ENCODE results near the gene FAM227A. TPM values are rescaled to one million over a fixed set of nuclear protein-coding genes. Genes with fewer than 3 reads are reported as not detected.
"Not testable (repeated sequence)": the region's sequence is repeated elsewhere in the genome, so short reads cannot be mapped to it uniquely, and the experiment has no call there.

Gene FAM227A
- total RNA-seq, 4 donors from 2014 or later: 0.24 to 7.3 (median 0.73) TPM

DNA sequence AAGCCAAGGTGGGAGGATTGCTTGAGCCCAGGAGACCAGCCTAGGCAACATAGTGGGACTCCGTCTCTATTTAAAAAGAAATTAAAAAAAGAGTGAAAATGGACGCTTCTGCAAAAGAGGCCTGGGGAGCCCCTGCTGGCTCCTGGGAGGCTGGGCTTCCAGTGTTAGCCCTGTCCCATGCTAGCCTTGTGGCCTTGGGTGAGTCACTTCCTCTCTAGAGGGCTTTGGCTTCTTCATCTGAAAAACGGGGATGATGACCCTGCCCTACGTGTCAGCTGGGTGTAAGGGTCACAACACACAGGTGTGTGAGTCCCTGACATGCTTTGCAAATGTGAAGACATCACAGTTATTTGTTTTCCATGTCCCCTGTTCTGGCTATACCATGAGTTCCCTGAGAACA lies 32.8 kb downstream of the FAM227A start:
- TF ChIP-seq, protein P1, sequence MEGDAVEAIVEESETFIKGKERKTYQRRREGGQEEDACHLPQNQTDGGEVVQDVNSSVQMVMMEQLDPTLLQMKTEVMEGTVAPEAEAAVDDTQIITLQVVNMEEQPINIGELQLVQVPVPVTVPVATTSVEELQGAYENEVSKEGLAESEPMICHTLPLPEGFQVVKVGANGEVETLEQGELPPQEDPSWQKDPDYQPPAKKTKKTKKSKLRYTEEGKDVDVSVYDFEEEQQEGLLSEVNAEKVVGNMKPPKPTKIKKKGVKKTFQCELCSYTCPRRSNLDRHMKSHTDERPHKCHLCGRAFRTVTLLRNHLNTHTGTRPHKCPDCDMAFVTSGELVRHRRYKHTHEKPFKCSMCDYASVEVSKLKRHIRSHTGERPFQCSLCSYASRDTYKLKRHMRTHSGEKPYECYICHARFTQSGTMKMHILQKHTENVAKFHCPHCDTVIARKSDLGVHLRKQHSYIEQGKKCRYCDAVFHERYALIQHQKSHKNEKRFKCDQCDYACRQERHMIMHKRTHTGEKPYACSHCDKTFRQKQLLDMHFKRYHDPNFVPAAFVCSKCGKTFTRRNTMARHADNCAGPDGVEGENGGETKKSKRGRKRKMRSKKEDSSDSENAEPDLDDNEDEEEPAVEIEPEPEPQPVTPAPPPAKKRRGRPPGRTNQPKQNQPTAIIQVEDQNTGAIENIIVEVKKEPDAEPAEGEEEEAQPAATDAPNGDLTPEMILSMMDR (IDR thresholded peaks at IDR 0.05): no peak
- DNase-seq (ENCODE audit: low spot score): no peak
- no peak for ATAC-seq (ENCODE audit: low FRiP score)

DNA sequence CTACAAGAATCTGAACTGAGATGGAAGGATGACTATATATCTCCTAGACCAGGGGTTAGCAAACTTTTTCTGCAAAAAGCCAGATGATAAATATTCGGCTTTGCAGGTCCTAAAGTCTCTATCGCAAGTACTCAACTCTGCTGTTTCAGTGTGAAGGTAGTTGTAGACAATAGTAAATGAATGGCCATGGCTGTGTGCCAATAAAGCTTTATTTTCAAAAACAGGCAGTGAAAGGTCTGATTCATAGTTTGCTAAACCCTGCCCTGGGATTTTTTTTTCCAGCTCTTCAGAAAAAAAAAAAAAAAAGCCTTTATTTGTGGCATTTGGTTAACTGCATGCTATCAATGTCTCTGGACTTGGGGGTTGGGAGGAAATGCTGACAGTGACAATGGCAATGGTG lies 37.5 kb downstream of the FAM227A start:
- ATAC-seq (ENCODE audit: low FRiP score) (no peak), DNase-seq (ENCODE audit: low spot score) (no peak)
- TF ChIP-seq, protein P1 (IDR thresholded peaks at IDR 0.05): no peak

DNA sequence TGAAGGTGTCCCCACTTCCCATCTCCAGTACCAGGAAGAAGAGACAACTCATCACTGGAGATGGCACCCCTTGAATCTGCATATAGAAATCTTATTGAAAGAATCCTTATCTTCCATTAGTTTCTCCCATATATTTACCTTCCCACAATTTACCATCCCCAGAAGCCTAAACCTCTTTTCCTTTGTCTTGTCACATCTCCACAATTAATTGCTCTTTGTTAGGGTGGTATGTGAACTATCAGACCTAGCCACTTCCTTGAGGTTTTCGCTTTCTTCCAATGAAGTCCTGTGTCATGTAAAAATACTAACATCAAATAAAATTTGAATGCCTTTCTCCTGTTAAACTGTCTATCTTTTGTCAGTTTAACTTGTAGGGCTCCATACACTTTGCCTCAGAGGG lies 37.9 kb downstream of the FAM227A start:
- DNase-seq (ENCODE audit: low spot score): no peak
- ATAC-seq (ENCODE audit: low FRiP score): no peak
- TF ChIP-seq, protein P1 (IDR thresholded peaks at IDR 0.05): no peak

DNA sequence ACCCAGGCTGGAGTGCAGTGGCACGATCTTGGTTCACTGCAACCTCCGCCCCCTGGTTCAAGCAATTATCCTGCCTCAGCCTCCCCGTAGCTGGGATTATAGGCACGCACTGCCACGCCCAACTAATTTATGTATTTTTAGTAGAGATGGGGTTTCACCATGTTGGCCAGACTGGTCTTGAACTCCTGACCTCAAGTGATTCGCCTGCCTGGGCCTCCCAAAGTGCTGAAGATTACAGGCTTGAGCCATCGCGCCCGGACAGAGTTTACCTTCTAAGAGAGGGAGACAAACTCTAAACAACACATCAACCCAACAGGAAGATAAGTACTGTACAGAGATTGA lies 41.2 kb downstream of the FAM227A start:
- ATAC-seq (ENCODE audit: low FRiP score); DNase-seq (ENCODE audit: low spot score): not testable (repeated sequence)

DNA sequence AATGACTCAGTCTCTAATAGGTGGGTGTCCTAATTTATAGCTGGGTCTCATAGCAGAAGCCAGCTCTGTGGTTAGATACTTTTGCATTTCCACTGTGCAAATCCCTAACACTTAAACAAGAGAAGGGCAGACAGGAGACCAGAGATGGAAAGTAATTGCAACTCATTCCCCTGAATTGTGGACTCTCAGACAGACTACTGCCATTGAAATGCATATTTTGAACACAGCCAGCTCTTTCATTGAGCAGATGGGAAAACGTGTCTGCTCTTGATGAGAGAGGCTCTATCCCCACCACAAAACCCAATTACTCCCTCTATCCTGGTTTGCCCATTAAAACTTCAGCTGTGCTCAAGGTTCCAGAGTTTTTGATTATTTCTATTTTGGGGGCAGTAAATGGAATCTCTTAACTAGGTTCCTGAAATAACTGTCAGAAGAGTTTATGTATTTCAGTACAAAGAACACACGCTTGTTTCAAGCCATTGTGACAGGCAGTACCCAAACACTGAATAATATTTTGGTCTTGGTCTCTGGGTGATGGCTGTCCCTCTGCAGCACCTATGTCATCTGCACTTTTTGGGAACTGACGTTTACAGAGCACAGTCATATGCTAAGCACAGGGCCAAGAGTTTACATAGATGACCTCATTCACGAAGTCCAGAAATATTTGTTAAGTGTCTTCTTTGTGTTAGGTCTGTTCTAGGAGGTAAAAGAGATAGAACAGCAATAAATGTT lies 41.7 kb downstream of the FAM227A start:
- DNase-seq (ENCODE audit: low spot score) (no peak), ATAC-seq (ENCODE audit: low FRiP score) (no peak)
- TF ChIP-seq, protein P1 (IDR thresholded peaks at IDR 0.05): no peak

DNA sequence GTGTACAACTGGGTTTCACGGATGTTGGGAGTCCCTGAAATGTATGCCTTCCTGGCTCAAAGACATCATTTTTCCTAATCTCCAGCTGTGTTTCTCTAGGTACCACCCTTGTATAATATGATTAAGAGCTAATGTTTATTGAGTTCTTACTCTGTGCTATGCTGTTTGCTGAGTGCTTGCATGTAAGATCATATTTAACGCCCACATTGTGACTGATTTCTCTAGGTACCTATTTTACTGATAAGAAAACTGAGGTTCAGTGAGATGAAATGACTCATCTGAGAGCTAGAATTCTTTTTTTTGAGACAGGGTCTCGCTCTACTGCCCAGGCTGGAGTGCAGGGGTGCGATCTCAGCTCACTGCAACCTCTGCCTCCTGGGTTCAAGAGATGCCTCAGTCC lies 42.6 kb downstream of the FAM227A start:
- ATAC-seq (ENCODE audit: low FRiP score) (no peak), DNase-seq (ENCODE audit: low spot score) (no peak)
- TF ChIP-seq, protein P1 (IDR thresholded peaks at IDR 0.05): no peak

DNA sequence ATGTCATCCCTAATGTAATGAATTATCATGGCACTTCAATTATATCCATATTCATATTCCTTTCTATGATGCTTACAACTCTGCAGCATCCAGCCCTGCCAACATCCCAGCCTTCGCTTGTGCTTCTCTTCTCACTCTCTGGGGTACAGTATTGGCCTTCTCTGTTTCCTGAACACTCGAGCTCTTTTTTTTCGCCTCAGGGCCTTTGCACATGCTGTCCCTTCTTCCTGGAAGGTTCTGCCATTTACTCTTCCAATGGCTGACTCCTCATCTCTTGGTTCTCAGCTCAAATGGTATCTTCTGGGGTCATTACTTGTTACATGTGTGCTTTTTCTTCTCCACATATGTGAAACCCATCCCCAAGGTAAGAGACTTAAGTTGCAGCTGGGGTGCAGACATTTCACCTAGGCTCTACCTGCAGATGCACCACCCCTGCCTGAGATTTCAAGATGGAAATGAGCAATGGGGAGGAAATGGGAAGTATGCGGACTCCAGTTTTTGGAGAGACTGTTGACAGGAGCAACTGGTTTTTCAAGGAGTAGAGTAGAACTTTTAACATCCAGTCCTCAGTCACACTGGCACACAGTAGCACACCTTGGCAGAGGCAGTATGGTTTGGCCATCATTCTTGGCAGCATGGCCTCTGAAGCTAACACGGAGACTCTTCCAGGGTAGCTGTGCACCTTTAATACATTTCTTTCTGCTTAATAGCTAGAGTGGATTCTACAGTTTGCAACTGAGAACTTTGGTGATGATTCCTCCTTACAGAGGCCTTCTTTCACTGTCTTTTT lies 43.8 kb downstream of the FAM227A start:
- DNase-seq (ENCODE audit: low spot score): no peak
- TF ChIP-seq, protein P1 (IDR thresholded peaks at IDR 0.05): no peak
- ATAC-seq (ENCODE audit: low FRiP score): no peak

All from omental fat pad (tissue), 4 donors.